C1 segment of cervical spinal cord (tissue), 14 donors: ENCODE data around the gene ARHGEF6.

Experiments used
- DNase-seq, 14 donors: peaks; one replicate each; lab custom pipeline; 2025; lab: John Stamatoyannopoulos, UW

Gene ARHGEF6

GRCh38 chrX:136691028-136691809 is 89.5 kb downstream of the ARHGEF6 start:
- no peak for DNase-seq

- no peak for DNase-seq
Observed at GRCh38 chrX:136689436-136689835, 91.3 kb downstream of the ARHGEF6 start.

GRCh38 chrX:136687457-136687856 is 93.3 kb downstream of the ARHGEF6 start:
- DNase-seq, result no peak

- no peak for DNase-seq
Observed at GRCh38 chrX:136684120-136684519, 96.6 kb downstream of the ARHGEF6 start.

GRCh38 chrX:136679531-136679930 is 101.2 kb downstream of the ARHGEF6 start:
- no peak for DNase-seq

GRCh38 chrX:136674270-136674985 is 106.3 kb downstream of the ARHGEF6 start:
- DNase-seq, result no peak

- DNase-seq, result no peak
Observed at GRCh38 chrX:136671006-136671610, 109.6 kb downstream of the ARHGEF6 start.

GRCh38 chrX:136667446-136668168 is 113.1 kb downstream of the ARHGEF6 start:
- no peak for DNase-seq

DNA sequence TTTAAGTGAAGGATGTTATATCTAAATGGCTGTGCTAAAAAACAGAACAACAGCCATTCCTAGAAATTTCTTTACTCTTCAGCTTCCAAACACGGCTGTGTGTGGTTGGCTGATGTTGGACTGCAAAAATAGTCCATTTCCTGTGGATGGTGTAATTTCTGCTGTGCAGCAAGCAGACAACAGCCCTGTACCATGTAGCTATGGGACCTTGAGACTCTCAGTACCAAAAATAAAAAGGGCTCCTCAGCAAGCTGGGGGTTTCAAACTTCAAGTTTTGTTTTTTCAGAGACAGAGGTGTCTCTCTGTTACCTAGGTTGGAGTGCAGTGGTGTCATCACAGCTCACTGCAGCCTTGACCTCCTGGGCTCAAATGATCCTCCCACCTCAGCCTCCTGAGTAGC is 114.6 kb downstream of the ARHGEF6 start:
- DNase-seq, result no peak

- no peak for DNase-seq
Observed at GRCh38 chrX:136665258-136665900, 115.4 kb downstream of the ARHGEF6 start.

- no peak for DNase-seq
Observed at GRCh38 chrX:136662976-136663375, 117.8 kb downstream of the ARHGEF6 start.

GRCh38 chrX:136662104-136662503 is 118.6 kb downstream of the ARHGEF6 start:
- DNase-seq, result no peak

- DNase-seq, result no peak
Observed at GRCh38 chrX:136660896-136661295, 119.8 kb downstream of the ARHGEF6 start.

GRCh38 chrX:136659174-136659573 is 121.6 kb downstream of the ARHGEF6 start:
- peak in 1 of 14 donors; percentile 0 for DNase-seq

DNA sequence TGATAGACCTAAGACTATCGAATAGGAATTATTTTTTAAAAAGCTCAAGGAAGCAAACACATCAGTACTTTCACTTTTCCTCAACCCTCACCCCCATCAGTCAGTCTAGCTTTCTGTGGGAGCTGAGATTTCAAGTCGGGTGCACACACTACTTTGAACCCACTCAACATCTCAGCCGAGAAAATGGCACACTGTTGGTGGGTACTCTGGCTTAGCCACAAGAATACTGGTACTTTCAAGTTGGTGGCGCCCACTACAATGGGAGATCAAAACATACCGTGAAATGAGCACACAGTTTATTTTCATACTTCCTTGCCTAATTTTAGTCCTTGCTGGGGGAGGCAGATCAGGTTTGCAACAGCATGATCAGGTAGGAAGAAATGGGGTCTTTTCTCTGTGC is 122.6 kb downstream of the ARHGEF6 start:
- DNase-seq, result no peak

DNA sequence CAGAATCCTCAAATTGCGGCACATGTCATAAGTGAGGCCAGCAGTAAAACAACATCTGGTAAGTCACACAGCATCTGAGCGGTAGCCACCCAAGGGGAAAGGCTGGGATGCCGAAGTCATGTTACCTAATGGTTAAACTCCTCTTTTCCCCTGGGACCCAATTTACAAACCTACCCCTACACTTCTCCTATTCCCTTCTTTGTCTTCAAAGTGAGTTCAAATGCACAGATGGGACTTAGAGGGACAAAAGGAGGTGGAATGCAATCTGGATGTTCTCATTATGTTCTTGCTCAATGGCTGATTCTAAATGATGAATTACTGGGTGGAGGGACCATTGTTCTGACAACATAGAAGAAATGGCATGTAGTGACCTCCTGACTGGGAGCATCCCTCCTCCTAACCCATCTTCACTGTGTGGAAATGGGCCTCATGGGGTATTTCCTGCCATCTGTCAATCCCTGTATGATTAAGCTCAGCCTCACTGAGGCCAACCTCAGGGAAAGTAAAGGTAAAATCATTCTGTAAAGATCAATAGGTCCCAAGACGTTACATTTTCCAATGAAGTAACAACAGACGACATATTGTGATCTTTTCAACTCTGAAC is 124.3 kb downstream of the ARHGEF6 start:
- no peak for DNase-seq

- DNase-seq, result no peak
Observed at GRCh38 chrX:136652822-136653723, 127.7 kb downstream of the ARHGEF6 start.

GRCh38 chrX:136650811-136651210 is 129.9 kb downstream of the ARHGEF6 start:
- no peak for DNase-seq

DNA sequence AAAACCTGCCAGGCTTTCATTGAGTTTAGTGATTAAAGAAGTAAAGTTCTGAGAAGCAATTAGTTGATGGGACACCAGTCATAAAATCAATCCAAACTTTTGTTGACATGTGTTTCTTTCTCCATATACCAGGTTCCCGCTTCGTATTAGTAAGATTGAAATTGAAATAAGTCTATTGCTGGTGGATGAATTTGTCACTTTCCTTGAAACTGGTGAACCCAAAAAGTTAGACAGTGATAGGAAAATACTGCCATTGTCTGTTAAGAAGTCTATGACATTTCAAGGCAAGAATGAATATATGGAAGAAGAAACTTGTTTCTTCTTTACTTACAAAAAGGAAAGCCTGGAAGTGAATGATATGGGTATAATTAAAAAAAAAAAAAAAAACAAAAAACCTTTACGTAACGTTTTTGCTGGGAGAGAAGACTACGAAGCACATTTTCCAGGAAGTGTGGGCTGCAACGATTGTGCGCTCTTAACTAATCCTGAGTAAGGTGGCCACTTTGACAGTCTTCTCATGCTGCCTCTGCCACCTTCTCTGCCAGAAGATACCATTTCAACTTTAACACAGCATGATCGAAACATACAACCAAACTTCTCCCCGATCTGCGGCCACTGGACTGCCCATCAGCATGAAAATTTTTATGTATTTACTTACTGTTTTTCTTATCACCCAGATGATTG is 132.9 kb downstream of the ARHGEF6 start, which contains the start of gene CD40LG:
Gene CD40LG, plus strand, starts transcription at position 482 of the 684 bp plus-strand sequence. Its CDS starts 91 bp downstream, at position 573.
- no peak for DNase-seq
